SK-N-SH (cell line): ENCODE results near the gene OR6B3. TPM values are rescaled to one million over a fixed set of nuclear protein-coding genes. Genes with fewer than 3 reads are reported as not detected.

Experiments
- CTCF ChIA-PET: fragments of 300-600, 350-600 bp; formaldehyde crosslinking; extraction: SDS; loops from one replicate; lab custom pipeline; 2021; lab: Yijun Ruan, JAX
- POLR2A ChIA-PET: fragments of 350-600 bp; sonication (Branson Sonifier 250); formaldehyde crosslinking; extraction: SDS; loops from one replicate; lab custom pipeline; 2020; ENCODE audit warnings: antibody characterized with exemption, inconsistent platforms; lab: Yijun Ruan, JAX
- DNase-seq: peaks from one replicate; pipeline ENCODE4 v3.0.0; 2012
- H2AFZ ChIP-seq: fragments of 200-600 bp; sonication (generic); 2 replicates; pipeline ENCODE4 v1.8.1; 2016; ENCODE audit warnings: antibody characterized with exemption, mild to moderate bottlenecking, low read depth
- H3F3A ChIP-seq: fragments of 200-600 bp; sonication (generic); replicated peaks from 2 replicates; pipeline ENCODE3; 2016; ENCODE audit warnings: antibody characterized with exemption, mild to moderate bottlenecking; ENCODE audit not compliant: insufficient read depth
- H3K27ac ChIP-seq, 2 experiments: fragments of 200-500 bp in 1 of 2; fragments of 200-600 bp in 1 of 2; sonication (Bioruptor generic) in 1 of 2; sonication (generic), shearing (Covaris generic) in 1 of 2; 2 replicates each; pipeline versions ENCODE4 v1.5.1 to v1.6.1; 2014 to 2016; ENCODE audit warnings: low read depth in 2 of 2, inconsistent platforms in 1 of 2, low read length in 1 of 2, mild to moderate bottlenecking in 1 of 2, mixed read lengths in 1 of 2
- H3K27me3 ChIP-seq: fragments of 200-600 bp; sonication (generic), shearing (Covaris generic); 2 replicates; pipeline ENCODE4 v1.6.1; 2016; ENCODE audit warnings: mixed run types; ENCODE audit not compliant: insufficient read depth
- H3K36me3 ChIP-seq, 2 experiments: fragments of 200-500 bp in 1 of 2; fragments of 200-600 bp in 1 of 2; sonication (Bioruptor generic) in 1 of 2; sonication (generic) in 1 of 2; replicated peaks in 1 of 2; 2 replicates each; pipeline versions ENCODE3 to v1.5.1; 2014 to 2016; ENCODE audit warnings: low read length in 1 of 2, mild to moderate bottlenecking in 1 of 2; ENCODE audit not compliant: insufficient read depth in 2 of 2, control insufficient read depth in 1 of 2
- H3K4me1 ChIP-seq, 2 experiments: fragments of 200-500 bp in 1 of 2; fragments of 200-600 bp in 1 of 2; sonication (Bioruptor generic) in 1 of 2; sonication (generic), shearing (Covaris generic) in 1 of 2; 2 replicates each; pipeline versions ENCODE4 v1.5.1 to v1.6.1; 2014 to 2016; ENCODE audit warnings: low read depth in 1 of 2, low read length in 1 of 2, mixed run types in 1 of 2; ENCODE audit not compliant: insufficient read depth in 2 of 2, control insufficient read depth in 1 of 2
- H3K4me2 ChIP-seq: fragments of 200-600 bp; sonication (generic), shearing (Covaris generic); 2 replicates; pipeline ENCODE4 v1.6.1; 2017; ENCODE audit warnings: mixed run types
- H3K4me3 ChIP-seq, 2 experiments: fragments of 200-500 bp in 1 of 2; fragments of 200-600 bp in 1 of 2; sonication (Bioruptor generic) in 1 of 2; sonication (generic), shearing (Covaris generic) in 1 of 2; 2 replicates each; pipeline versions ENCODE4 v1.5.1 to v1.8.1; 2014 to 2016; ENCODE audit warnings: low read depth in 2 of 2, inconsistent platforms in 1 of 2, low read length in 1 of 2, mild to moderate bottlenecking in 1 of 2, mixed read lengths in 1 of 2, moderate library complexity in 1 of 2
- H3K79me2 ChIP-seq: fragments of 200-600 bp; sonication (generic); 2 replicates; pipeline ENCODE4 v1.8.1; 2017; ENCODE audit warnings: mild to moderate bottlenecking; ENCODE audit not compliant: insufficient read depth
- H3K9ac ChIP-seq: fragments of 200-600 bp; sonication (generic); 2 replicates; pipeline ENCODE4 v1.6.1; 2017; ENCODE audit warnings: mixed run types
- H3K9me2 ChIP-seq: fragments of 200-600 bp; sonication (generic); 2 replicates; pipeline ENCODE4 v1.6.1; 2017; ENCODE audit warnings: mixed run types
- H3K9me3 ChIP-seq: fragments of 200-600 bp; sonication (generic); 2 replicates; pipeline ENCODE4 v1.6.1; 2017; ENCODE audit warnings: mixed run types, mild to moderate bottlenecking, moderate library complexity
- H4K20me1 ChIP-seq: fragments of 200-600 bp; sonication (generic); 2 replicates; pipeline ENCODE4 v1.6.1; 2017; ENCODE audit warnings: mild to moderate bottlenecking, mixed run types; ENCODE audit not compliant: insufficient read depth
- FOSL2 ChIP-seq: IDR thresholded peaks from 2 replicates; pipeline ENCODE4 v1.4.0; 2012; ENCODE audit warnings: low read depth, mild to moderate bottlenecking, moderate library complexity, borderline replicate concordance
- REST ChIP-seq: IDR thresholded peaks from 2 replicates; pipeline ENCODE4 v1.6.1; 2012; ENCODE audit warnings: mild to moderate bottlenecking, low read depth, low read length, moderate library complexity
- TCF12 ChIP-seq: IDR thresholded peaks from 2 replicates; pipeline ENCODE4 v1.4.0; 2012
- WGBS: methylation state at CpG from one replicate; pipeline ENCODE4 v1.1.6; 2017; ENCODE audit warnings: low lambda C conversion rate; 5-methylcytosine and 5-hydroxymethylcytosine counted together
- polyA plus RNA-seq, 3 experiments: library from polyadenylated mRNA; depleted of rRNA; stranded (reverse); fragments of >200 nt; gene quantifications; 2 replicates each; pipeline ENCODE4 v1.2.3, GENCODE V29; 2012

OR6B3 gene
- polyA plus RNA-seq, 1 of the 3 experiments (the other 2 are of a cell fraction): not detected

- Histone ChIP-seq H3K79me2 (no peaks in the 10 kb centered on the region), H3K27me3 (no peaks in the 10 kb centered on the region), H3K4me1 (no peaks in the 10 kb centered on the region), H4K20me1 (no peaks in the 10 kb centered on the region), H3K4me2 (no peak overlapping the region), H2AFZ (no peak overlapping the region), H3K36me3 (peaks cover 28 to 67% of the 10 kb centered on the region in 2 experiments), H3F3A (no peaks in the 10 kb centered on the region), H3K27ac (no peak overlapping the region; a peak in 1 of 4 replicates), H3K9me2 (no peaks in the 10 kb centered on the region), H3K9me3 (no peaks in the 10 kb centered on the region), H3K9ac (no peak overlapping the region), H3K4me3 (no peak overlapping the region)
- POLR2A ChIA-PET: no interaction called here
- WGBS: 85% methylated on average over 9 of the region's 9 CpGs
- CTCF ChIA-PET: interaction anchor here (1.6 to 3.2 kb wide), 2 partner anchors 24 to 63 kb away, joined by 3 to 11 read pairs; no protein-coding TSS in a partner anchor
- TF ChIP-seq FOSL2 (no peak), REST (no peak), TCF12 (no peak)
- no peak for DNase-seq
These were observed 55.5 kb downstream of the OR6B3 start for GRCh38 chr2:239997686-239998409.

Other genes with a start within 250 kb of the OR6B3 start
- gene NDUFA10, start 28.2 kb downstream of the OR6B3 start, polyA plus RNA-seq (2012; rRNA removed): 117 and 134 TPM in 2 replicates
- gene OR6B2, start 23.1 kb downstream of the OR6B3 start, polyA plus RNA-seq (2012; rRNA removed): not detected in 2 replicates
- 511 and 717 TPM in 2 replicates for gene COPS9, start 82.8 kb upstream of the OR6B3 start, polyA plus RNA-seq (2012; rRNA removed)
- not detected in 2 replicates for gene OTOS, start 87.1 kb upstream of the OR6B3 start, polyA plus RNA-seq (2012; rRNA removed)